Measurements from ENCODE around the gene F3. TPM values are rescaled to one million over a fixed set of nuclear protein-coding genes. Genes with fewer than 3 reads are reported as not detected.

The F3 gene
- total RNA-seq, 2 donors from 2014 or later: 37.9 to 85.4 TPM

- H3K36me3 ChIP-seq (replicated peaks in 1 of 2; ENCODE audit: insufficient read depth in 1 of 2, low read depth in 2 of 2): peaks cover 0 to 15% of the 10 kb centered on the region in 2 donors
- DNase-seq: no peak
- no peak overlapping the region for H3K27ac ChIP-seq
- ATAC-seq: no peak
- intact Hi-C loops (cut with DNase I): no loop called here
- no peak overlapping the region for H3K4me3 ChIP-seq
- H3K4me1 ChIP-seq: no peaks in the 10 kb centered on the region
- no peaks in the 10 kb centered on the region for H3K27me3 ChIP-seq
- WGBS, 2 donors: 92 to 93% methylated on average over 2 of the region's 2 CpGs
- TF ChIP-seq CTCF (IDR thresholded peaks at IDR 0.05) (no peak), POLR2A (IDR thresholded peaks at IDR 0.05) (no peak)
- H3K9me3 ChIP-seq: no peaks in the 10 kb centered on the region
These were observed 45.3 kb downstream of the F3 start for GRCh38 chr1:94496076-94496755.

GRCh38 chr1:94490556-94490955 lies 51.0 kb downstream of the F3 start:
- no peak for ATAC-seq
- DNase-seq: no peak
- intact Hi-C loops (cut with DNase I): no loop called here
- H3K9me3 ChIP-seq: no peaks in the 10 kb centered on the region
- WGBS, 2 donors: 73 to 75% methylated on average over 2 of the region's 2 CpGs
- no peak overlapping the region for H3K4me3 ChIP-seq
- TF ChIP-seq CTCF (IDR thresholded peaks at IDR 0.05): no peak
- TF ChIP-seq POLR2A (IDR thresholded peaks at IDR 0.05): no peak
- H3K27ac ChIP-seq: no peak overlapping the region
- H3K4me1 ChIP-seq: no peaks in the 10 kb centered on the region
- peaks cover 4 to 12% of the 10 kb centered on the region in 2 donors for H3K36me3 ChIP-seq (replicated peaks in 1 of 2; ENCODE audit: insufficient read depth in 1 of 2, low read depth in 2 of 2)
- H3K27me3 ChIP-seq: no peaks in the 10 kb centered on the region

GRCh38 chr1:94486990-94487389 lies 54.6 kb downstream of the F3 start:
- Histone ChIP-seq H3K4me1 (no peaks in the 10 kb centered on the region), H3K36me3 (replicated peaks in 1 of 2; ENCODE audit: insufficient read depth in 1 of 2, low read depth in 2 of 2) (peaks cover 11 to 14% of the 10 kb centered on the region in 2 donors), H3K9me3 (no peaks in the 10 kb centered on the region), H3K4me3 (no peak overlapping the region), H3K27me3 (no peaks in the 10 kb centered on the region), H3K27ac (no peak overlapping the region)
- intact Hi-C loops (cut with DNase I): no loop called here
- DNase-seq (no peak), ATAC-seq (no peak)
- TF ChIP-seq CTCF (IDR thresholded peaks at IDR 0.05) (no peak), POLR2A (IDR thresholded peaks at IDR 0.05) (no peak)
- WGBS, 2 donors: 78 to 83% methylated on average over 5 of the region's 5 CpGs

GRCh38 chr1:94481473-94481933 lies 60.1 kb downstream of the F3 start:
- H3K4me1 ChIP-seq: peaks cover 12% of the 10 kb centered on the region
- H3K36me3 ChIP-seq (replicated peaks in 1 of 2; ENCODE audit: insufficient read depth in 1 of 2, low read depth in 2 of 2): peaks cover 7 to 8% of the 10 kb centered on the region in 2 donors
- intact Hi-C loops (cut with DNase I): no loop called here
- TF ChIP-seq CTCF (IDR thresholded peaks at IDR 0.05) (peak; percentile 67 to 89 (median 83)), POLR2A (IDR thresholded peaks at IDR 0.05) (no peak)
- H3K27me3 ChIP-seq: no peaks in the 10 kb centered on the region
- H3K27ac ChIP-seq: no peak overlapping the region
- peak; percentile 92 for ATAC-seq
- H3K4me3 ChIP-seq: no peak overlapping the region
- DNase-seq: peak; percentile 52 to 79 (median 71)
- WGBS, 2 donors: 10% methylated on average over 4 of the region's 4 CpGs
- no peaks in the 10 kb centered on the region for H3K9me3 ChIP-seq

- no peaks in the 10 kb centered on the region for H3K9me3 ChIP-seq
- peaks cover 12% of the 10 kb centered on the region for H3K4me1 ChIP-seq
- no peak for TF ChIP-seq CTCF (IDR thresholded peaks at IDR 0.05)
- no peak for TF ChIP-seq POLR2A (IDR thresholded peaks at IDR 0.05)
- intact Hi-C loops (cut with DNase I): no loop called here
- no peak overlapping the region for H3K4me3 ChIP-seq
- WGBS, 2 donors: 76 to 78% methylated on average over 3 of the region's 3 CpGs
- H3K36me3 ChIP-seq (replicated peaks in 1 of 2; ENCODE audit: insufficient read depth in 1 of 2, low read depth in 2 of 2): peaks cover 7 to 8% of the 10 kb centered on the region in 2 donors
- DNase-seq: no peak
- no peaks in the 10 kb centered on the region for H3K27me3 ChIP-seq
- no peak overlapping the region for H3K27ac ChIP-seq
- ATAC-seq: no peak
These were observed 61.9 kb downstream of the F3 start for GRCh38 chr1:94479682-94480081.
